Neural progenitor cell (in vitro differentiated cells): Measurements from ENCODE around the gene CDK5RAP2. TPM values are rescaled to one million over a fixed set of nuclear protein-coding genes. Genes with fewer than 3 reads are reported as not detected.

Experiments
- DNase-seq: peaks from one replicate; pipeline ENCODE4 v3.0.0-alpha.2; 2016; ENCODE audit warnings: low spot score
- H2AFZ ChIP-seq: fragments of 200-600 bp; sonication (generic); replicated peaks from 2 replicates; pipeline ENCODE4 v1.6.1; 2016; ENCODE audit warnings: antibody characterized with exemption
- H3F3A ChIP-seq: fragments of 200-600 bp; sonication (generic); 2 replicates; pipeline ENCODE4 v1.6.1; 2016; ENCODE audit warnings: antibody characterized with exemption, low read depth
- H3K27ac ChIP-seq: fragments of 200-600 bp; sonication (generic); 2 replicates; pipeline ENCODE4 v1.5.1; 2016; ENCODE audit warnings: mild to moderate bottlenecking
- H3K27me3 ChIP-seq: fragments of 200-600 bp; sonication (generic); 2 replicates; pipeline ENCODE4 v1.6.1; 2016; ENCODE audit warnings: mild to moderate bottlenecking, moderate library complexity
- H3K36me3 ChIP-seq: fragments of 200-600 bp; sonication (generic); 2 replicates; pipeline ENCODE4 v1.5.1; 2016
- H3K4me1 ChIP-seq: fragments of 200-600 bp; sonication (generic); 2 replicates; pipeline ENCODE4 v1.6.1; 2016; ENCODE audit warnings: mixed run types
- H3K4me2 ChIP-seq: fragments of 200-600 bp; sonication (generic); 2 replicates; pipeline ENCODE4 v1.6.1; 2016
- H3K4me3 ChIP-seq: fragments of 200-600 bp; sonication (generic); 2 replicates; pipeline ENCODE4 v1.5.1; 2016
- H3K79me2 ChIP-seq: fragments of 200-600 bp; sonication (generic); 2 replicates; pipeline ENCODE4 v1.6.1; 2016; ENCODE audit warnings: low read depth
- H3K9ac ChIP-seq: fragments of 200-600 bp; sonication (generic); 2 replicates; pipeline ENCODE4 v1.6.1; 2016
- H3K9me3 ChIP-seq: fragments of 200-600 bp; sonication (generic); 2 replicates; pipeline ENCODE4 v1.5.1; 2016; ENCODE audit warnings: low read depth
- H4K20me1 ChIP-seq: fragments of 200-600 bp; sonication (generic); 2 replicates; pipeline ENCODE4 v1.6.1; 2016; ENCODE audit warnings: low read depth
- H3K27ac Mint-ChIP-seq: 3 replicates; pipeline ENCODE4 v1.8.0; 2021; ENCODE audit warnings: mixed read lengths
- H3K27me3 Mint-ChIP-seq: 2 replicates; pipeline ENCODE4 v1.8.0; 2022; ENCODE audit warnings: low read depth, mild to moderate bottlenecking, inconsistent platforms, moderate library complexity, mixed read lengths; ENCODE audit not compliant: insufficient read depth
- H3K36me3 Mint-ChIP-seq: 3 replicates; pipeline ENCODE4 v1.8.0; 2021; ENCODE audit warnings: mixed read lengths
- H3K4me1 Mint-ChIP-seq: 3 replicates; pipeline ENCODE4 v1.8.0; 2021; ENCODE audit warnings: mixed read lengths
- H3K4me3 Mint-ChIP-seq: 3 replicates; pipeline ENCODE4 v1.8.0; 2021; ENCODE audit warnings: mild to moderate bottlenecking, moderate library complexity, mixed read lengths
- H3K9me3 Mint-ChIP-seq: 3 replicates; pipeline ENCODE4 v1.8.0; 2020; ENCODE audit warnings: mixed read lengths
- EZH2 ChIP-seq: fragments of 200-600 bp; sonication (generic); IDR thresholded peaks from 2 replicates; pipeline ENCODE4 v1.6.1; 2017; ENCODE audit warnings: antibody characterized with exemption, mild to moderate bottlenecking, moderate library complexity
- EZH2phosphoT487 ChIP-seq: fragments of 200-600 bp; sonication (generic); IDR thresholded peaks from 2 replicates; pipeline ENCODE4 v1.6.1; 2017; ENCODE audit warnings: antibody characterized with exemption
- total RNA-seq: library from RNA; depleted of rRNA; stranded (reverse); fragments of >200 nt; gene quantifications from 2 replicates; pipeline ENCODE4 v1.2.3, GENCODE V29; 2015; ENCODE audit warnings: low replicate concordance
- TF ChIP-seq, protein P1 (sequence below): fragments of 200-600 bp; sonication (generic); IDR thresholded peaks from 2 replicates; pipeline ENCODE4 v1.5.1; 2017; ENCODE audit warnings: antibody characterized with exemption, mild to moderate bottlenecking

CDK5RAP2 gene
- total RNA-seq, 1 donor from 2014 or later = 62.5 TPM

DNA sequence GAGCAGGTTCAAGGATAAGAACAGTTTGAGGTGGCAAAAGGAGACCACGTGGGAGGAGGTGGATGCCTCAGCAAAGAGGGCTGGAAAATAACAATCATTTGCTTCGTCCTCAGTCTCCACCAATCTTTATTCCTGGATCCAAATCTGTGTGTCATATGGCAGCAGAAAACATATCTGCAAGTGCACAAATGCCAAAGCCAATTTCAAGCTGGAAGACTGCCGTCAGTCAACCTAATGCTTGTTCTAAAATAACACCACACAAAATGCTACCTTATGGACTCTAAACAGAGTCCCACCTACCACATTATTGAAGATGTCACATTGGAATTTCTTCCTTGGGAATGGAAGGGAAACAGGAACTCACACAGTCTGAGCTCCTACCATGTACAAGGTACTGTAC, 129.1 kb downstream of the CDK5RAP2 start:
- Histone ChIP-seq H3K4me1 (no peaks in the 10 kb centered on the region), H3K27me3 (no peaks in the 10 kb centered on the region), H3K9me3 (no peaks in the 10 kb centered on the region), H3K4me3 (no peak overlapping the region), H3K4me2 (no peak overlapping the region), H3K9ac (no peak overlapping the region), H3F3A (no peaks in the 10 kb centered on the region), H3K36me3 (no peaks in the 10 kb centered on the region), H4K20me1 (no peaks in the 10 kb centered on the region), H3K79me2 (no peaks in the 10 kb centered on the region), H2AFZ (no peak overlapping the region), H3K27ac (no peak overlapping the region)
- Mint-ChIP-seq H3K4me1 (no peaks in the 10 kb centered on the region), H3K9me3 (no peaks in the 10 kb centered on the region), H3K36me3 (peaks cover 30% of the 10 kb centered on the region), H3K27ac (no peak overlapping the region), H3K27me3 (no peaks in the 10 kb centered on the region), H3K4me3 (no peak overlapping the region)
- no peak for DNase-seq
- no peak for TF ChIP-seq EZH2
- no peak for TF ChIP-seq EZH2phosphoT487
- TF ChIP-seq, protein P1, sequence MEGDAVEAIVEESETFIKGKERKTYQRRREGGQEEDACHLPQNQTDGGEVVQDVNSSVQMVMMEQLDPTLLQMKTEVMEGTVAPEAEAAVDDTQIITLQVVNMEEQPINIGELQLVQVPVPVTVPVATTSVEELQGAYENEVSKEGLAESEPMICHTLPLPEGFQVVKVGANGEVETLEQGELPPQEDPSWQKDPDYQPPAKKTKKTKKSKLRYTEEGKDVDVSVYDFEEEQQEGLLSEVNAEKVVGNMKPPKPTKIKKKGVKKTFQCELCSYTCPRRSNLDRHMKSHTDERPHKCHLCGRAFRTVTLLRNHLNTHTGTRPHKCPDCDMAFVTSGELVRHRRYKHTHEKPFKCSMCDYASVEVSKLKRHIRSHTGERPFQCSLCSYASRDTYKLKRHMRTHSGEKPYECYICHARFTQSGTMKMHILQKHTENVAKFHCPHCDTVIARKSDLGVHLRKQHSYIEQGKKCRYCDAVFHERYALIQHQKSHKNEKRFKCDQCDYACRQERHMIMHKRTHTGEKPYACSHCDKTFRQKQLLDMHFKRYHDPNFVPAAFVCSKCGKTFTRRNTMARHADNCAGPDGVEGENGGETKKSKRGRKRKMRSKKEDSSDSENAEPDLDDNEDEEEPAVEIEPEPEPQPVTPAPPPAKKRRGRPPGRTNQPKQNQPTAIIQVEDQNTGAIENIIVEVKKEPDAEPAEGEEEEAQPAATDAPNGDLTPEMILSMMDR = no peak

DNA sequence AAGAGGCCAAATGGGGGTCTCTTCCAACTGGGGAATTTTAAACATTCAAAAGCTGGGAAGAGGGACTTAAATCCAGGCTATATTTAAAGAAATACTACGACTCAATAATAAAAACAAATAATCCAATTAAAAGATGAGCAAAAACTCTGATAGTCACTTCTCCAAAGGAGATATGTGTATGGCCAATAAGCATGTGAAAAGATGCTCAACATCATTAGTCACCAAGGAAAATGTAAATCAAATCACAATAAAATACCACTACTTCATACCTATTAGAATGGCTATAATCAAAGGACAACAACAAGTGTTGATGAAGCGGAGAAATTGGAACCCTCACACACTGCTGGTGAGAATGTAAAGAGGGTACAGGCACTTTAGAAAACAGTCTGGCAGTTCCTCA, 130.4 kb downstream of the CDK5RAP2 start:
- H3K9me3 Mint-ChIP-seq = no peaks in the 10 kb centered on the region
- Histone ChIP-seq H3K27me3 (no peaks in the 10 kb centered on the region), H4K20me1 (no peaks in the 10 kb centered on the region), H3K4me2 (no peak overlapping the region), H3K79me2 (no peaks in the 10 kb centered on the region), H3F3A (no peaks in the 10 kb centered on the region), H3K36me3 (no peaks in the 10 kb centered on the region), H2AFZ (no peak overlapping the region), H3K9me3 (no peaks in the 10 kb centered on the region), H3K4me1 (no peaks in the 10 kb centered on the region), H3K27ac (no peak overlapping the region), H3K9ac (no peak overlapping the region), H3K4me3 (no peak overlapping the region)
- TF ChIP-seq, protein P1 = no peak
- TF ChIP-seq EZH2phosphoT487 (no peak), EZH2 (no peak)
- H3K4me3 Mint-ChIP-seq = no peak overlapping the region
- no peaks in the 10 kb centered on the region for H3K27me3 Mint-ChIP-seq
- H3K36me3 Mint-ChIP-seq = peaks cover 24% of the 10 kb centered on the region
- H3K4me1 Mint-ChIP-seq = no peaks in the 10 kb centered on the region
- DNase-seq = no peak
- no peak overlapping the region for H3K27ac Mint-ChIP-seq

DNA sequence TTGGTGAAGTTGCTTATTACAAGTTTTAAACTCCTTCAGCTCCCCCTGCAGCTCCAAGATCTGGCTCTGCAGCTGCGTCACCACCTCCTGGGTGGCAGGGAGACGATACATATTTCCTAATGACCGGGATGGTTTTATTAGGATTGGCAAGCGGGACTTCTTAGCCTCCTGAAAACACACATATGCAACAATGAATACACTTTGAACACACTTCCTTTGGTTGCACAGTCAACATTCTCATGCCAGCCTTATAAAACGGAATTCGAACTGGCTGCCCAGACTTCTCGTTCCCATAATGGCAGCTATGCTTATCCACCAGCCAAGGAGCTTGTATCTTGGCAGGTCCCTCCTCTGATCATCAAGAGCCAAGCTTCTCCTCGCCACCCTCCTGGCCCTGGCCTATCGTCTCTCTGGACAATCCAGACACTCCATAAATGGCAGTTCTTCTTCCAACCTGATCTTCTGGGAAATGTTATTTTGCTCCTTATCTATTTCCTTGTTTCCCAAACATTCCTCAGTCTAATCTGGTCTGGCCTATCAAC, 131.9 kb downstream of the CDK5RAP2 start:
- peaks cover 3% of the 10 kb centered on the region for H3K27me3 Mint-ChIP-seq
- no peaks in the 10 kb centered on the region for H3K4me1 ChIP-seq
- H3K27me3 ChIP-seq = no peaks in the 10 kb centered on the region
- H3K4me3 Mint-ChIP-seq = no peak overlapping the region
- H3K36me3 ChIP-seq = no peaks in the 10 kb centered on the region
- H3K4me3 ChIP-seq = no peak overlapping the region
- peaks cover 23% of the 10 kb centered on the region for H3K36me3 Mint-ChIP-seq
- no peaks in the 10 kb centered on the region for H3K4me1 Mint-ChIP-seq
- H3K9me3 ChIP-seq = no peaks in the 10 kb centered on the region
- H3K27ac Mint-ChIP-seq = no peak overlapping the region
- H3K79me2 ChIP-seq = no peaks in the 10 kb centered on the region
- no peaks in the 10 kb centered on the region for H3K9me3 Mint-ChIP-seq
- H3K9ac ChIP-seq = no peak overlapping the region
- DNase-seq = no peak
- no peaks in the 10 kb centered on the region for H4K20me1 ChIP-seq
- no peaks in the 10 kb centered on the region for H3F3A ChIP-seq
- H3K27ac ChIP-seq = no peak overlapping the region
- TF ChIP-seq EZH2 (no peak), EZH2phosphoT487 (no peak)
- TF ChIP-seq, protein P1 = no peak
- H3K4me2 ChIP-seq = no peak overlapping the region
- no peak overlapping the region for H2AFZ ChIP-seq
